DMS114 treated with DMSO at 0.1 percent for 48 hours (cell line): ENCODE results near the gene PTOV1.
"Not testable (repeated sequence)": the region's sequence is repeated elsewhere in the genome, so short reads cannot be mapped to it uniquely, and the experiment has no call there.

Experiments used
- DNase-seq: peaks from one replicate; lab custom pipeline; 2025; ENCODE audit not compliant: unreplicated experiment; lab: John Stamatoyannopoulos, UW

The PTOV1 gene

DNA sequence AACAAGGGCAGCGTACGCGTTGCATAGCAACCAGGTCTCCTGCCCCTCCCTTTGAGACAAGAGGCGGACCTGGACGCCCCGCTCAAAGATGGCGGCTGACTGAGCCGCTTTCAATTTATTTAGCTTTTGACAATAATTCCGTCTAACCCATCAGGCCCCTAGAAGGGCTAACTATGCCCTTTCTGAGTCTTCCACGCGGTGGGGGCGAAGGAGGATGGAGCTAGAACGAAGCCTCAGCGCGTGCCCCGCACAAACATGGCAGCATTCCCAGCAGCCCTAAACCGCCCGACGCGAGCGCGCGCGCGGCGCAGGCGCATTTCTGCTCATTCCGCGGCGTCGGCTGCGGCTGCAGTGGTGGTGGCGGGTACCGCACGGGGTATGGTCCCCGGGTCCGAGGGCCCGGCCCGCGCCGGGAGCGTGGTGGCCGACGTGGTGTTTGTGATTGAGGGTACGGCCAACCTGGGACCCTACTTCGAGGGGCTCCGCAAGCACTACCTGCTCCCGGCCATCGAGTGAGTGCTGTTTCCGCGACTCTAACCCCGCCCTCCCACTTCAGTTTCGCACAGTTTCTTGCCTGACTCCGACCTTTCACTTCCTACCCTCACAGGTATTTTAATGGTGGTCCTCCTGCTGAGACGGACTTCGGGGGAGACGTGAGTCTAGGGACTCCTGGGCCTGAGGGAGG lies 32.9 kb upstream of the PTOV1 start, which contains the start of gene MED25:
MED25 (plus strand) TSS at position 326 of the 685 bp plus-strand sequence; CDS start at position 379, 53 bp downstream.
- DNase-seq: peak; percentile 77

DNA sequence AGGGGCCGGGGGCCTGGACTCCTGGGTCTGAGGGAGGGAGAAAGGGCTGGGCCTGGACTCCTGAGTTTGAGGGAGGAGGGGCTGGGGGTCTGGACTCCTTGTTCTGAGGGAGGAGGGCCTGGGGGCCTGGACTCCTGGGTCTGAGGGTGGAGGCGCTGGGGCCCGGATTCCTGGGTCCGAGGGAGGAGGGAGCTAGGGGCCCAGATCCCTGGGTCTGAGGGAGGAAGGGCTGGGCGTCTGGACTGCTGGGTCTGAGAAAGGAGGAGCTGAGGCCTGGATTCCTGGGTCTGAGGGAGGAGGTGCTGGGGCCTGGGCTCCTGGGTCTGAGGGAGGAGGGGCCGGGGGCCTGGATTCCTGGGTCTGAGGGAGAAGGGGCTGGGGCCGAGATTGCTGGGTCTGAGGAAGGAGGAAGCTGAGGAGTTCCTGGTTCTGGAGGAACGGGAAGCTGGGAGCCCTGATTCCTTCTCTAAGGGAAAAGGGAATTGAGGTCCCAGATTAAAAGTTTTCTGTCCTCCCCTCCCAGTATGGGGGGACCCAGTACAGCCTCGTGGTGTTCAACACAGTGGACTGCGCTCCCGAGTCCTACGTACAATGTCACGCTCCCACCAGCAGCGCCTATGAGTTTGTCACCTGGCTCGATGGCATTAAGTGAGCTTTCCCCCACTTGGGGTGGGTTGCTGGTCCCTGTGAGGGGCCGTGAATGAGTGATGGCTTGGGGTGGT lies 32.1 kb upstream of the PTOV1 start:
- no peak for DNase-seq

DNA sequence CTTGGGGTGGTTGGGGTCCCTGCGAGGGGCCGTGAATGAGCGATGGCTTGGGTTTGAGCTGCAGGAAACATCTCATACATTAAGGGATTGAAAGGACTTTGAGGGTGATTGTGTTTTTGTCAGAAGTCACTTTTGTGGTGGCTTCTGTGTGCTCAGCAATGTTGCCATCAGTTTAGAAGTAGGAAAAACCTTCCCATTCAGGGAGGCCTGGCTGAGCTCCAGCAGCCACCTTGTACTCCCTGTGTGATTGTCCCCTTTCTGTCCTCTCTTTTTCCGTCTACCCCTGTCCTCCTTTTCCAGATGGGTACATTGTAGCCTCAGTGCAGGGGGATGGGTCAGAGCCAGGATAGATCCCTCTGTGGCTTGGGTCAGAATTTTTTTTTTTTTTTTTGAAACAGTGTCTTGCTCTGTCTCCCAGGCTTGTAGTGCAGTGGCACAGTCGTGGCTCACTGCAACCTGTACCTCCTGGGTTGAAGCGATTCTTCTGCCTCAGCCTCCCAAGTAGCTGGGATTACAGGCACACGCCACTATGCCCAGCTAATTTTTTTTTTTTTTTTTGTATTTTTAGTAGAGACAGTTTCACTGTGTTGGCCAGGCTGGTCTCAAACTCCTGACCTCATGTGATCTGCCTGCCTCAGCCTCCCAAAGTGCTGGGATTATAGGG lies 31.4 kb upstream of the PTOV1 start:
- not testable (repeated sequence) for DNase-seq

GRCh38 chr19:49820125-49820524 lies 30.8 kb upstream of the PTOV1 start:
- no peak for DNase-seq

- no peak for DNase-seq
Observed at GRCh38 chr19:49823472-49823871, 27.5 kb upstream of the PTOV1 start.

DNA sequence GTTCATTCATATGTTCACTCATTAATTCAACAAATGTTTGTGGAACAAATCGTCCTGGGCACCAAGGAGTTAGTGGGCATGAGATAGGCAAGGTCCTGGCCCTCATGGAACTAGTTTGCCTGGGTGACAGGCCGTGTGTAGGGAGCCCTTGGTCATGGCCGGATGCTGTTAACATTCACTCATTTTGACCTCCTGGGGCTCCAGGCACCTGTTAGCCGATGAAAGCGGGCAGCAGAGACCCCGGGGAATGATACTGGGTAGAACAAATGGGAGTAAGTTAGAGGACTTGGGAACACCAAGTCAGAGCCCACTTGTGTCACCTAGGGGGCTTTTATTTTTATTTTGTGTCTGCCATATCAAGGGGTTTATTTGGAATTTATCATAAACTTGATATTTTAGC lies 26.3 kb upstream of the PTOV1 start:
- no peak for DNase-seq

GRCh38 chr19:49827034-49827433 lies 23.9 kb upstream of the PTOV1 start:
- DNase-seq: no peak

DNA sequence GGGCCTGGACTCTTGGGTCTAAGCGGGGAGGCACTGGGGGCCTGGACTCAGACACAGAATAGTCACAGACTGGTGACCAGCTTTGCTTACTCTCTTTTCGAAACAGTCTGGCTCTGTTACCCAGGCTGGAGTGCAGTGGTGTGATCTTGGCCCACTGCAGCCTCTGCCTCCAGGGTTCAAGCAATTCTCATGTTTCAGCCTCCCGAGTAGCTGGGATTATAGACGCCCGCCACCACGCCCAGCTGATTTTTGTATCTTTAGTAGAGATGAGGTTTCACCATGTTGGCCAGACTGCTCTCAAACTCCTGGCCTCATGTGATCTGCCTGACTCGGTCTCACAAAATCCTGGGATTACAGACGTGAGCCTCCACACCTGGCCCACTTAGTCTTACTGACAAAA lies 21.8 kb upstream of the PTOV1 start:
- no peak for DNase-seq

DNA sequence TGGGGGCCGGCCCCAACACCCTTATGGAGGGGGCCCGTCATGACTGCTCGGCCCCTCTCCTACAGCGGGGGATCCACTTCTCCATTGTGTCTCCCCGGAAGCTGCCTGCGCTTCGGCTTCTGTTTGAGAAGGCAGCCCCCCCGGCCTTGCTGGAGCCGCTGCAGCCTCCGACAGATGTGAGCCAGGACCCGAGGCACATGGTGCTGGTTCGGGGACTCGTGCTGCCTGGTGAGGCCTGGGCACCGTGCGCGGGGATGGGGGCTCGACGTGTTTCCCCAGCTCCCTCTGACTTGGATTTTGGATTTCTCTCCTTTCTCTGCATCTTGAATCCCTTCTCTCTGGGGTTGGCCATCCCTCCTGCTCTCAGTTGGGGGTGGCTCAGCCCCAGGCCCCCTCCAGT lies 21.2 kb upstream of the PTOV1 start:
- DNase-seq: no peak

DNA sequence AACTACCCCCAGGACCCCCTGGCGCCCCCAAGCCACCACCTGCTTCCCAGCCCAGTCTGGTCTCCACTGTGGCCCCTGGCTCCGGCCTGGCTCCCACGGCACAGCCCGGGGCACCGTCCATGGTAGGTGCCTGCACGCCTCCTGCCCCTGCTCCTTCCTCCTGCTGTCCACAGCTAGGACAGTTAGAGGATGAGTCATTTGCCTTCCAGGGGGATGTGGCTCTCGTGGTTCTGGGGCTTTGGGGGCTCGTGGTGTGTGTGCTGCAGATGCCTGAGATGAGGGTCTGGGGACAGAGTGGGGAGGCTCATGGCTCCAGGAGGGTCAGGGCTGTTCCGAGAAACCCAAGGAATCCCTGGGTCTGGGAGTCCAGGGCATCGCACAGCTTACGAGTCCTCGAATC lies 20.2 kb upstream of the PTOV1 start:
- no peak for DNase-seq

GRCh38 chr19:49831592-49831991 lies 19.4 kb upstream of the PTOV1 start:
- no peak for DNase-seq

GRCh38 chr19:49832556-49832955 lies 18.4 kb upstream of the PTOV1 start:
- DNase-seq: no peak

DNA sequence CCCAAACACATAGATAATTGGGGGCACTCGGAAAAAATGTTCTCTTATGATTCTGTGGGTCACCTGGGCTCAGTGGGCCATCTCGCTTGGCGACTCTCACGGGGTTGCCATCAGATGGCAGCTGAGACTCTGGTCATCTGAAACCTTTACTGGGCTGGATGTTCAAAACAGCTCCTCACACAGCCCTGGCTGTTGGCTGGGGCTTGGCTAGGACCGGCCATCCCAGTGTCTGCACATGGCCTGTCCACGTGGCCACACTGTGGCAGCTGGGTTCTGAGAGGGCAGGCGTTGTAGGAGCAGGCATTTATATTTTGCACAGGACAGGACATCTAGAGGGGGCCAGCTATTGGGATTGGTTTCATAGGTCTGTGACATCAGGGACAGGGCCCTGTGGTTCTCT lies 17.4 kb upstream of the PTOV1 start:
- no peak for DNase-seq

DNA sequence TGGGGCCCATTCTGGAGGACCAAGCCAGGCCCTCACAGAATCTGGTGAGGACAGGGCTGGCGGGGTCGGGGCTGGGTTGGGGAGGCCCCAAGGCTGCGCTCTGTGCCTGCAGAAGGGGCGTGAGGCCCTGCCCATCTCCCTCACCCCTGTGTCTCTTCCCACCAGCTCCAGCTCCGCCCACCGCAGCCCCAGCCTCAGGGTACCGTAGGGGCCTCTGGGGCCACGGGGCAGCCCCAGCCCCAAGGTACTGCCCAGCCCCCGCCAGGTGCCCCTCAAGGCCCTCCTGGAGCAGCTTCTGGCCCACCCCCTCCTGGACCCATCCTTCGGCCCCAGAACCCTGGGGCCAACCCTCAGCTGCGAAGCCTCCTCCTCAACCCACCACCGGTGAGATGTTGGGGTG lies 15.4 kb upstream of the PTOV1 start:
- DNase-seq: no peak

GRCh38 chr19:49836176-49837008 lies 14.6 kb upstream of the PTOV1 start:
- DNase-seq: no peak

- no peak for DNase-seq
Observed at GRCh38 chr19:49837009-49837310, 14.0 kb upstream of the PTOV1 start.

DNA sequence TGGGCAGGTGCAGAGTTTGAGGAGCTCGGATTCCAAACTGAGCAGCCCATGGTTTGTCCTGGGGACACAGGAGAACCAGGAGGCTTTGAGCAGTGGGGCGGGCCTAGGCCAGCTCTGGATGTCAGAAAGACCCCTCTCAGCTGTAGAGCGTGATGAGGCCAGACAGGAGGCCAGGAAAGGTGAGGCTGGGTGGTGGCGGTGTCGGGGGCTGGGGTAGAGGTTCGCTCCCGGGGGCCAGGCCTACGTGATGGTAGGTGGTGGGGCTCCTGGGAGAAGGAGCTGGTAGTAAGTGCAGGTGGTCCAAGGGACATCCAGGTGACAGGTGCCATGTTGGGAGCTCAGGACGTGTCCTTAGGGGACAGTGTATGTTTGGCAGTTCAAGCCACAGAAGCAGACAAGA lies 13.5 kb upstream of the PTOV1 start:
- no peak for DNase-seq

- DNase-seq: no peak
Observed at GRCh38 chr19:49838885-49839588, 11.9 kb upstream of the PTOV1 start.

DNA sequence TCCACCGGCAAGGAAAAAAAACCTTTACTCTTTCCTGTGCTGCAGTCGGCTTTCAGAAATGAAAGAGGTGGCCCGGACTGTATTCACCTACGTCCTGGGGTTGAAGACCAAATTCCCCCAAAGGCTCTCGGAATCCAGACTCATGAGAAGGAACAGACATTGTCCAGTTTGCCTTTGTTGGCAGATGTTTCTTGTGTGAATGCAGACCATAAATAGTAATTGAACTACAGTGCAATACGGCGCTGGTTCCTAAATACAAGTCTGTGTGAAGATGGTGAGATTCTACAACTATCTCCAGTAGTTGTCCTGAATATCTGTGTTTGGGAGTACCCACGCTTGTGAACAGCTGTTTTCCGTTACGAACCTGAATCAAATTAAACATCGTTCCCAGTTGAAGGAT lies 11.2 kb upstream of the PTOV1 start:
- DNase-seq: no peak

DNA sequence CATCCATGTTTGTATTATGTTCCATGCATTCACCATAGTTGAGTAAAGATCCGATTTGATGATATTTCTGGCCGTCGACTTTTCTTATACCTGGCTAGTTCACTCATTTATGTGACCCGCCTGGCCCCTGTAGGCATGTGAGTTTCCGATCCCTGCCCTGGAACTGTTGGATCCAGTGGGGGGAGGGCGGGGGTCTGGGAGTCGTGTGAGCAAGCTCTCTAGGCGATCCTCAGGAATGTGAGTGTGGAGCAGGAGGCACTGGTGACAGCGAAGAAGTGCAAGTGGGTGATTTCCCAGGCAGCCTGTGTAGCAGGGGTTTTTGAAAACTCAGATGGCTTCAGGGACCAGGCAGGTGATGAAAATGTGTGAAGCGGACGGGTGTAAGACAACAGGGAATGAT lies 10.6 kb upstream of the PTOV1 start:
- no peak for DNase-seq

GRCh38 chr19:49840736-49841249 lies 10.2 kb upstream of the PTOV1 start:
- no peak for DNase-seq
